GM21528 (cell line): Measurements from ENCODE around the gene PDZD7.
"Not testable (repeated sequence)": the region's sequence is repeated elsewhere in the genome, so short reads cannot be mapped to it uniquely, and the experiment has no call there.

Experiments used
- ATAC-seq: cut with Tn5 transposase; IDR thresholded peaks from one replicate; pipeline ENCODE4 v1.9.1; 2021; ENCODE audit warnings: mild to moderate bottlenecking, moderate library complexity; ENCODE audit not compliant: unreplicated experiment, low FRiP score

Gene PDZD7

GRCh38 chr10:100986952-100987684 is 43.8 kb downstream of the PDZD7 start, which contains the start of the genes MRPL43 and TWNK:
MRPL43 (minus strand) TSS chr10:100987497; CDS start chr10:100987443, 54 bp downstream.
TWNK (plus strand) TSS chr10:100987543; CDS start chr10:100988211, 668 bp downstream.
- ATAC-seq, result peak; percentile 85

- ATAC-seq, result peak; percentile 7
Measured at GRCh38 chr10:100986623-100986951, 44.3 kb downstream of the PDZD7 start.

- ATAC-seq, result no peak
Measured at GRCh38 chr10:100985336-100985735, 45.6 kb downstream of the PDZD7 start.

- ATAC-seq, result no peak
Measured at GRCh38 chr10:100984672-100985177, 46.2 kb downstream of the PDZD7 start.

GRCh38 chr10:100983868-100984671 is 46.9 kb downstream of the PDZD7 start:
- no peak for ATAC-seq

- no peak for ATAC-seq
Measured at GRCh38 chr10:100982916-100983830, 47.8 kb downstream of the PDZD7 start.

- no peak for ATAC-seq
Measured at GRCh38 chr10:100981178-100981772, 49.7 kb downstream of the PDZD7 start.

GRCh38 chr10:100980711-100981110 is 50.2 kb downstream of the PDZD7 start:
- ATAC-seq, result no peak

GRCh38 chr10:100980311-100980710 is 50.6 kb downstream of the PDZD7 start:
- no peak for ATAC-seq

- ATAC-seq, result no peak
Measured at GRCh38 chr10:100979791-100980272, 51.1 kb downstream of the PDZD7 start.

- no peak for ATAC-seq
Measured at GRCh38 chr10:100978901-100979195, 52.1 kb downstream of the PDZD7 start.

GRCh38 chr10:100978121-100978900 is 52.6 kb downstream of the PDZD7 start:
- no peak for ATAC-seq

- no peak for ATAC-seq
Measured at GRCh38 chr10:100977436-100977835, 53.5 kb downstream of the PDZD7 start.

GRCh38 chr10:100976906-100977305 is 54.0 kb downstream of the PDZD7 start:
- ATAC-seq, result no peak

- ATAC-seq, result not testable (repeated sequence)
Measured at GRCh38 chr10:100975397-100975796, 55.5 kb downstream of the PDZD7 start.

- ATAC-seq, result no peak
Measured at GRCh38 chr10:100972904-100973535, 57.9 kb downstream of the PDZD7 start.

- no peak for ATAC-seq
Measured at GRCh38 chr10:100972115-100972903, 58.6 kb downstream of the PDZD7 start.
